Heart right ventricle (tissue), 16 donors: ENCODE data around the gene GALM. TPM values are rescaled to one million over a fixed set of nuclear protein-coding genes. Genes with fewer than 3 reads are reported as not detected.

ENCODE experiments used
- ATAC-seq, 8 donors: fragments of 200-7000 bp; cut with Tn5 transposase; one replicate each; pipeline ENCODE4 v1.9.1; 2020; ENCODE audit warnings: mild to moderate bottlenecking in 8 of 8, moderate library complexity in 8 of 8, moderate number of reproducible peaks in 1 of 8
- DNase-seq, 2 donors: peaks; one replicate each; pipeline ENCODE4 v3.0.0-alpha.2; 2020
- H3K27ac ChIP-seq, 10 donors: fragments of 200-600 bp; sonication (generic) in 2 of 10; one replicate each; pipeline versions ENCODE4 v1.5.0 to v1.8.0; 2020 to 2022; ENCODE audit warnings: mild to moderate bottlenecking in 3 of 10
- H3K27me3 ChIP-seq, 7 donors: fragments of 200-600 bp; one replicate each; pipeline ENCODE4 v1.8.0; 2021 to 2022; ENCODE audit warnings: mild to moderate bottlenecking in 2 of 7
- H3K36me3 ChIP-seq, 9 donors: fragments of 200-600 bp; sonication (generic) in 1 of 9; one replicate each; pipeline versions ENCODE4 v1.5.0 to v1.8.0; 2020 to 2022; ENCODE audit warnings: mild to moderate bottlenecking in 2 of 9
- H3K4me1 ChIP-seq, 9 donors: fragments of 200-600 bp; sonication (generic) in 1 of 9; one replicate each; pipeline versions ENCODE4 v1.5.0 to v1.8.0; 2020 to 2022; ENCODE audit warnings: mild to moderate bottlenecking in 4 of 9
- H3K4me3 ChIP-seq, 10 donors: fragments of 200-600 bp; sonication (generic) in 2 of 10; one replicate each; pipeline versions ENCODE4 v1.5.0 to v1.8.0; 2020 to 2022; ENCODE audit warnings: mild to moderate bottlenecking in 7 of 10, moderate library complexity in 2 of 10
- H3K9me3 ChIP-seq, 11 donors: fragments of 200-600 bp in 10 of 11; sonication (generic) in 2 of 11; one replicate each; pipeline versions ENCODE4 v1.5.0 to v1.8.0; 2013 to 2022; ENCODE audit warnings: mild to moderate bottlenecking in 2 of 11, control low read depth in 1 of 11, moderate library complexity in 1 of 11
- WGBS, 2 donors: extraction: QIAGEN DNeasy Blood & Tissue Kit; methylation state at CpG; one replicate each; pipeline ENCODE4 v1.1.7; 2013; ENCODE audit warnings: inconsistent platforms in 1 of 2; 5-methylcytosine and 5-hydroxymethylcytosine counted together
- intact Hi-C, 10 donors: fragments of 100-400 bp; cut with DNase I; formaldehyde crosslinking; loops; one replicate each; pipeline versions ENCODE4 v1.11.1 to v1.14.2; 2022
- polyA plus RNA-seq, 2 donors: library from polyadenylated mRNA; stranded (reverse); fragments of 200-250 nt; gene quantifications; one replicate each; pipeline ENCODE4 v1.2.3, GENCODE V29; 2013
- total RNA-seq, 10 donors: library from RNA; stranded (reverse); fragmentation: NEBNext Ultra II Directional in 3 of 10; extraction: Animal tissue kit (Norgen Biotek cat#: 25700) in 3 of 10; gene quantifications; one replicate each; pipeline versions ENCODE4 v1.2.1 to v1.2.4, GENCODE V29; 2021 to 2023
- TF ChIP-seq, protein P1 (sequence below), 9 donors: fragments of 200-600 bp; sonication (generic) in 2 of 9; IDR thresholded peaks; one replicate each; pipeline versions ENCODE4 v1.5.0 to v1.8.0; 2021 to 2022; ENCODE audit warnings: antibody characterized with exemption in 9 of 9, mild to moderate bottlenecking in 5 of 9, moderate library complexity in 1 of 9
- donor health status: Arrhythmogenic right ventricular cardiomyopathy.
- donor health status: ischemic (EF 13 %, LVEDD 7.1; RV severe dilation, severe dysfunction).
- donor health status: healthy with polysubstance abuse.
- donor health status: DM: no; HTN: yes; CAD: no.
- donor health status: DM: no; HTN: no; CAD: no.
- donor health status: ischemic (EF 25% LVEDD 6.9; RV normal size, moderate dysfunction).
- donor health status: ischemic (EF 25% LVEDD 5.7; RV mildly dilated, moderate dysfunction).
- donor health status: healthy.
- donor health status: DM: yes; HTN: yes; CAD: no.
- donor health status: Ischemic cardiomyopathy.
- donor health status: ischemic (EF 35%, LVEDD 5.7; RV mildly dilated, moderate dysfunction).
- donor health status: nonischemic (EF 11% LVEDD 7.7; RV severe dilation, severe dysfunction).
- donor health status: DM: yes; HTN: yes; CAD: no.
- donor health status: PGD.
- donor health status: ischemic (EF 29% LVEDD 5.4; RV normal size, mild dysfunction).
- donor health status: nonischemic (EF 23%, LVEDD 6.1; RV moderate dilation, normal function).

GALM gene
- total and polyA plus RNA-seq, 12 donors = 6.5 to 18.6 (median 11.0) TPM

DNA sequence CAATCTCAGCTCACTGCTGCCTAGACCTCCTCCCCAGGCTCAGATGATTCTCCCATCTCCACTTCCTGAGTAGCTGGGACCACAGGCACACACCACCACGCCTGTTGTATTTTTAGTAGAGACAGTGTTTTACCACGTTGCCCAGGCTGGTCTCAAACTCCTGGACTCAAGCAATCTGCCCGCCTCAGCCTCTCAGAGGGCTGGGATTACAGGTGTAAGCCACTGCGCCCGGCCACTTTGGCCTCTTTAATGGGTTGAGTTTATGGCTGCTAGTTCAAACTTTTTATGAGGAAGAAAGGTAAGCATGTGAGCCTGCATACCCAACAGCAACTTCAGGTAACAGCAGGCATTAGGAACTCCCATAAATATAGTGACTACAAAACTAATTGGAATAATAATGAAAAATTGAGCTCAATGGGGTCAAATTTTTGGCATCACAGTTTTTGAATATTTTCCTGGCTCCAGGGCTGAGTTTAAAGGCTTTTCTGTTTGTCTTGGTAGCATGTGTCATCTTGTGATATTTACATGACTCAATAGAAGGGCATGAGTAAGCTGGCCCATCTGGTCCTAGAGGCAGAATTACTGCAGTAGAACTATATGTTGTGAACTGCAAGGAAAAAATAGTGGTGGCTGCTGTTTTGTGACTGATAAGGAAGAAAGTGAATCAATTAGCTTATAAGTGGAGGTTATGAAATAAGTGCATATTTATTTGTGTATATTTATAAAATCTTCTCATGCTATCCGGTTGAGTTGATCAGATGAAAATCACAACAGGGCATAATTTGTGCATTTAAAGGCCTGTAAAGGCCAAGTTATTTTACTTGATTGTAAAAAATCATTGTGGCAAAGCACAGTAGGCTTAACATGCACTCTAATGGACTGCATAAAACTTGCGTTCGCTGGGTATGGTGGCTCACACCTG, 24.8 kb downstream of the GALM start:
- ATAC-seq (no peak), DNase-seq (no peak)
- no peaks in the 10 kb centered on the region for H3K27me3 ChIP-seq
- peaks cover 0 to 65% (median 6%) of the 10 kb centered on the region in 9 donors for H3K36me3 ChIP-seq
- H3K4me3 ChIP-seq = no peak overlapping the region
- intact Hi-C loops = no loop called here
- TF ChIP-seq, protein P1, sequence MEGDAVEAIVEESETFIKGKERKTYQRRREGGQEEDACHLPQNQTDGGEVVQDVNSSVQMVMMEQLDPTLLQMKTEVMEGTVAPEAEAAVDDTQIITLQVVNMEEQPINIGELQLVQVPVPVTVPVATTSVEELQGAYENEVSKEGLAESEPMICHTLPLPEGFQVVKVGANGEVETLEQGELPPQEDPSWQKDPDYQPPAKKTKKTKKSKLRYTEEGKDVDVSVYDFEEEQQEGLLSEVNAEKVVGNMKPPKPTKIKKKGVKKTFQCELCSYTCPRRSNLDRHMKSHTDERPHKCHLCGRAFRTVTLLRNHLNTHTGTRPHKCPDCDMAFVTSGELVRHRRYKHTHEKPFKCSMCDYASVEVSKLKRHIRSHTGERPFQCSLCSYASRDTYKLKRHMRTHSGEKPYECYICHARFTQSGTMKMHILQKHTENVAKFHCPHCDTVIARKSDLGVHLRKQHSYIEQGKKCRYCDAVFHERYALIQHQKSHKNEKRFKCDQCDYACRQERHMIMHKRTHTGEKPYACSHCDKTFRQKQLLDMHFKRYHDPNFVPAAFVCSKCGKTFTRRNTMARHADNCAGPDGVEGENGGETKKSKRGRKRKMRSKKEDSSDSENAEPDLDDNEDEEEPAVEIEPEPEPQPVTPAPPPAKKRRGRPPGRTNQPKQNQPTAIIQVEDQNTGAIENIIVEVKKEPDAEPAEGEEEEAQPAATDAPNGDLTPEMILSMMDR (IDR thresholded peaks at IDR 0.05) = no peak
- H3K4me1 ChIP-seq = peaks cover 0 to 28% (median 0%) of the 10 kb centered on the region in 9 donors
- H3K9me3 ChIP-seq = no peaks in the 10 kb centered on the region
- WGBS, 2 donors = 91 to 92% methylated on average over 8 of the region's 8 CpGs
- peak overlapping the region in 1 of 10 donors; percentile 28 for H3K27ac ChIP-seq

DNA sequence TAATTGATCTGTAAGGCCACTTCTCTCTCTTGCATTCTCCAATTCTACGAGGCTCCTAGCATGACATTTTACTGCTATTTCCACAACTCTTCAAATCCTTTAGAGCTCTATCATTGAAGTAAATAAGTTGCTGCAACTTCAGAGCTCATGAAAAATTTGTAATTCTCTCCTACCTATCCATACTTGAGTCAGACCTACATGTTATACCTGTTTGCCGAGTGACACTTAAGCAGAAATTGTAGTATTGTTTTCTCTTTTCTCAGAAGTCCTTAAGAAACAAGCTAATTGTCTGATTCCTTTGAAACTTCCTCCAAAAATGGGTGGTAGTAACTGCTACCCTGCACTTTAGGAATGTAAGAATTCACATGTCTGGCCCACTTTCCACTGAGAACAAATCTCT, 26.1 kb downstream of the GALM start:
- Histone ChIP-seq H3K4me1 (peaks cover 0 to 28% (median 0%) of the 10 kb centered on the region in 9 donors), H3K27me3 (no peaks in the 10 kb centered on the region), H3K27ac (no peak overlapping the region), H3K4me3 (no peak overlapping the region), H3K9me3 (no peaks in the 10 kb centered on the region), H3K36me3 (peaks cover 0 to 57% (median 3%) of the 10 kb centered on the region in 9 donors)
- ATAC-seq (no peak), DNase-seq (no peak)
- intact Hi-C loops = no loop called here
- WGBS, 2 donors = 97% methylated on average over 2 of the region's 2 CpGs
- TF ChIP-seq, protein P1 (IDR thresholded peaks at IDR 0.05) = no peak

DNA sequence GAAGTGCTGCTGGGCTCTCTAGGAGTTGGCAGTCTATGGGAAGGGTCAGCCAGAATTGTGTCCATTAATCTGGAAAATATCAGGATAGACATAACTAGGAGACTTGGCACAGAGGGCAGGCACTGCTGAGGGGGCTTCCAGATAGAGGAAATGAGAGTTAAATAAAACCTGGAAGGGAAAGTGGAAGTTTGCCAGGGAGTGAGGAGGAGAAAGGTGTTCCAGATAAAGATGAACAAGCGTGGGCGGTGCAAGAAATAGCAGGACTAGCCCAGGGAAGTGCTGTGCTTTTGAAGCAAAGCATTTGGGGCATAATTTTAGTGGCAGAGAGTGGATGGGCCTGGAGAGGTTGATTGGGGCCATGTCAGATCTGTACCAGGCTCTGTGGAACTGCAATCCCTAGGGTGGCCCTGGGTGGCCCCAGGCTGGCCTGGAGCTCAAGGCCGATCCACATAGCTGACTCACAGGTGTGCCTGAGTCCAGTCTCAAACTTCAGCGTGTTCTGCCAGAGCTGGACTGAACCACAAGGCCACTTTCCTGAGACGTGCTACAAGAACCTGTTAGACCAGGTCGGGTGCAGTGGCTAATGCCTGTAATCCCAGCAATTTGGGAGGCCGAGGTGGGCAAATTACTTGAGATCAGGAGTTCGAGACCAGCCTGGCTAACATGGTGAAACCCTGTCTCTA, 26.9 kb downstream of the GALM start:
- TF ChIP-seq, protein P1 (IDR thresholded peaks at IDR 0.05) = no peak
- intact Hi-C loops = no loop called here
- Histone ChIP-seq H3K4me1 (peaks cover 0 to 31% (median 0%) of the 10 kb centered on the region in 9 donors), H3K4me3 (no peak overlapping the region), H3K36me3 (peaks cover 0 to 50% (median 0%) of the 10 kb centered on the region in 9 donors), H3K27ac (no peak overlapping the region), H3K9me3 (no peaks in the 10 kb centered on the region), H3K27me3 (no peaks in the 10 kb centered on the region)
- DNase-seq (no peak), ATAC-seq (peak in 1 of 8 donors; percentile 20)
- 86% methylated on average over 8 of the region's 8 CpGs for WGBS, 2 donors

DNA sequence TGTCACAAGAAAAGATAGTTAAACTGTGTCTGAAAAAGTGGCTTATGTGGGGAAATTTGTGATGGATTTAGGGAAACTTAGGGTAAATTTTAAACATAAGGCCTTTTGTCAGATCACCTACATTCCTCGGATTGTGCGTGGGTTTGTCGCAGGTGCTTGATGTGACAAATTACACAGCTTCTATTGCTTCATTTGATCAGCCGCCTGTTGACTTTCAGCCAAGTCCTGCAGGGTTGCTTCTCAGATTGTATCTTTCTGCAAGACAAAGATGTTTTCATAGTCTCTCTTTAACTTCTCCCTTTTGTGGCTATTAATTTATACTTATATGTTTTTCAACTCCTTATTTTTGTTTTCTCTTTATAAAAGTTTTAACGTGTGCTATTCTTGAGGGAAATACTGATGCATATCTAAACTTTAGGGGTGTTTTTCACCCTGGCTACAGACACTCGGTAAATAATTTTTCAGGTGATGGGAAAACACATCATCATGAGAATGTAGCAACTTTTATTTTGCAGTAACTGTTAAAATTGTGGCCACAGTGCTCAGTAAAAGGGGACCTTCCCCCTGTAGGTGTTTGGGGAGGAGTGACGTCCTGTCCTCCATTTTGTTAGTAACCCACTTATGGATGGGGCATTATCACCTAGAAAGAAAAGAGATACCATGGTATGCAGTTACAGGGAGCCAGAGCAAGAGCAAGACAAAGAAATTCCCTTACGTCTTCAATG, 31.4 kb downstream of the GALM start:
- Histone ChIP-seq H3K4me3 (no peak overlapping the region), H3K4me1 (peaks cover 0 to 37% (median 0%) of the 10 kb centered on the region in 9 donors), H3K36me3 (peaks cover 0 to 10% (median 0%) of the 10 kb centered on the region in 9 donors), H3K27me3 (no peaks in the 10 kb centered on the region), H3K27ac (peak overlapping the region in 1 of 10 donors; percentile 62), H3K9me3 (peaks cover 0 to 11% (median 0%) of the 10 kb centered on the region in 11 donors)
- WGBS, 2 donors = 86 to 92% methylated on average over 8 of the region's 8 CpGs
- no peak for ATAC-seq
- TF ChIP-seq, protein P1 (IDR thresholded peaks at IDR 0.05) = no peak
- intact Hi-C loops = no loop called here
- no peak for DNase-seq
